Glutamatergic neuron (in vitro differentiated cells): Measurements from ENCODE around the gene C19orf33. TPM values are rescaled to one million over a fixed set of nuclear protein-coding genes. Genes with fewer than 3 reads are reported as not detected.
A peak's percentile ranks its signal among the peaks of the same experiment; 100 is the strongest.

ENCODE experiments used
- DNase-seq: peaks from one replicate; pipeline ENCODE4 v3.0.0; 2022
- H3K27ac Mint-ChIP-seq: one replicate; pipeline ENCODE4 v1.8.0; 2020; ENCODE audit warnings: mild to moderate bottlenecking, mixed read lengths, inconsistent platforms; ENCODE audit not compliant: unreplicated experiment
- H3K27me3 Mint-ChIP-seq: one replicate; pipeline ENCODE4 v1.8.0; 2020; ENCODE audit warnings: mild to moderate bottlenecking, moderate library complexity, mixed read lengths, inconsistent platforms; ENCODE audit not compliant: unreplicated experiment
- H3K36me3 Mint-ChIP-seq: one replicate; pipeline ENCODE4 v1.8.0; 2020; ENCODE audit warnings: mild to moderate bottlenecking, mixed read lengths, inconsistent platforms; ENCODE audit not compliant: unreplicated experiment
- H3K4me1 Mint-ChIP-seq: one replicate; pipeline ENCODE4 v1.8.0; 2020; ENCODE audit warnings: mild to moderate bottlenecking, low read depth, mixed read lengths, inconsistent platforms; ENCODE audit not compliant: unreplicated experiment
- H3K4me3 Mint-ChIP-seq: one replicate; pipeline ENCODE4 v1.8.0; 2020; ENCODE audit warnings: mild to moderate bottlenecking, mixed read lengths, inconsistent platforms; ENCODE audit not compliant: unreplicated experiment
- H3K9me3 Mint-ChIP-seq: one replicate; pipeline ENCODE4 v1.8.0; 2020; ENCODE audit warnings: mild to moderate bottlenecking, moderate library complexity, mixed read lengths, inconsistent platforms; ENCODE audit not compliant: unreplicated experiment
- total RNA-seq: library from RNA; stranded (reverse); fragmentation: NEBNext Ultra II Directional; extraction: Animal tissue kit (Norgen Biotek cat#: 25700); gene quantifications from one replicate; pipeline ENCODE4 v1.2.1, GENCODE V29; 2021; ENCODE audit not compliant: unreplicated experiment
- TF ChIP-seq, protein P1 (sequence below): fragments of 200-600 bp; sonication (generic); IDR thresholded peaks from one replicate; pipeline ENCODE4 v1.5.0; 2021; ENCODE audit not compliant: partially characterized antibody, unreplicated experiment

C19orf33 gene
- total RNA-seq, 1 donor from 2014 or later, result 1.1 TPM

DNA sequence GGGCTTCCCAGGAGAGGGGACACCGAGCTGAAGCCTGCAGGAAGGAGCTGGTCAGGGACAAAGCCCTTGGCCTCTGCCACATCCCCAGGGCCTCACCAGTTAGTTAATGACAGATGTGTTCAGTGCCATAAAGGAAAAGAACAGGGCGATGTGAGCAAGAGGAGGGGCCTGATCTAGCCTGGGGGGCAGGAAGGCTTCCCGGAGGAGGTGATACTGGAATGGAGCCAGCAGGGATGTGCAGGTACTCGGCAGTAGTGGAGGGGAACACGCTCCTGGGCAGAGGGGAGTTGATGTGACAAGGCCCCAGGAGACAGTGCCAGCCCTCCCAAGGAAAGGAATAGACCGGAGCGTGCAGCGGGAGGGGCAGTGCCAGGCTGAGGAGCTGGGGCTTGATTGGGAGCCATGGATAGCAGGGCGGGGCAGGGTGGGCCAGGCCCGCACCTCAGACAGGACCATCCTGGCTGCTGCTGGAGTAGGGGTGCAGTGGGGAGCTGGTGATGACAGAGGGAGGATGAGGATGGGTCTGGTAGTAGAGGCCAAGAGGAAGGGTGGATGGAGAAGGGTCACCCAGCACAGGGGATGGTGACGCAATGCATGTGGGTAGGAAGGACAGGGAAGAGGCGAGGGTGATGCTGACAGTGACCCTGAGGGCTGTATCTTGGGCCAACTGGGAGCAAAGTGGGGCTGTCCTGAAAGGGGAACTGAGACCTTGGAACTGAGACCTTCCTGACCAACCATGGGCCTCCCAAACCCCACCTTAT is 4.1 kb downstream of the C19orf33 start:
- H3K4me3 Mint-ChIP-seq, result peak overlapping the region; percentile 20
- no peaks in the 10 kb centered on the region for H3K36me3 Mint-ChIP-seq
- TF ChIP-seq, protein P1, sequence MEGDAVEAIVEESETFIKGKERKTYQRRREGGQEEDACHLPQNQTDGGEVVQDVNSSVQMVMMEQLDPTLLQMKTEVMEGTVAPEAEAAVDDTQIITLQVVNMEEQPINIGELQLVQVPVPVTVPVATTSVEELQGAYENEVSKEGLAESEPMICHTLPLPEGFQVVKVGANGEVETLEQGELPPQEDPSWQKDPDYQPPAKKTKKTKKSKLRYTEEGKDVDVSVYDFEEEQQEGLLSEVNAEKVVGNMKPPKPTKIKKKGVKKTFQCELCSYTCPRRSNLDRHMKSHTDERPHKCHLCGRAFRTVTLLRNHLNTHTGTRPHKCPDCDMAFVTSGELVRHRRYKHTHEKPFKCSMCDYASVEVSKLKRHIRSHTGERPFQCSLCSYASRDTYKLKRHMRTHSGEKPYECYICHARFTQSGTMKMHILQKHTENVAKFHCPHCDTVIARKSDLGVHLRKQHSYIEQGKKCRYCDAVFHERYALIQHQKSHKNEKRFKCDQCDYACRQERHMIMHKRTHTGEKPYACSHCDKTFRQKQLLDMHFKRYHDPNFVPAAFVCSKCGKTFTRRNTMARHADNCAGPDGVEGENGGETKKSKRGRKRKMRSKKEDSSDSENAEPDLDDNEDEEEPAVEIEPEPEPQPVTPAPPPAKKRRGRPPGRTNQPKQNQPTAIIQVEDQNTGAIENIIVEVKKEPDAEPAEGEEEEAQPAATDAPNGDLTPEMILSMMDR, result no peak
- H3K9me3 Mint-ChIP-seq, result peaks cover 4% of the 10 kb centered on the region
- H3K27me3 Mint-ChIP-seq, result peaks cover 3% of the 10 kb centered on the region
- no peak for DNase-seq
- H3K27ac Mint-ChIP-seq, result no peak overlapping the region
- H3K4me1 Mint-ChIP-seq, result peaks cover 2% of the 10 kb centered on the region

DNA sequence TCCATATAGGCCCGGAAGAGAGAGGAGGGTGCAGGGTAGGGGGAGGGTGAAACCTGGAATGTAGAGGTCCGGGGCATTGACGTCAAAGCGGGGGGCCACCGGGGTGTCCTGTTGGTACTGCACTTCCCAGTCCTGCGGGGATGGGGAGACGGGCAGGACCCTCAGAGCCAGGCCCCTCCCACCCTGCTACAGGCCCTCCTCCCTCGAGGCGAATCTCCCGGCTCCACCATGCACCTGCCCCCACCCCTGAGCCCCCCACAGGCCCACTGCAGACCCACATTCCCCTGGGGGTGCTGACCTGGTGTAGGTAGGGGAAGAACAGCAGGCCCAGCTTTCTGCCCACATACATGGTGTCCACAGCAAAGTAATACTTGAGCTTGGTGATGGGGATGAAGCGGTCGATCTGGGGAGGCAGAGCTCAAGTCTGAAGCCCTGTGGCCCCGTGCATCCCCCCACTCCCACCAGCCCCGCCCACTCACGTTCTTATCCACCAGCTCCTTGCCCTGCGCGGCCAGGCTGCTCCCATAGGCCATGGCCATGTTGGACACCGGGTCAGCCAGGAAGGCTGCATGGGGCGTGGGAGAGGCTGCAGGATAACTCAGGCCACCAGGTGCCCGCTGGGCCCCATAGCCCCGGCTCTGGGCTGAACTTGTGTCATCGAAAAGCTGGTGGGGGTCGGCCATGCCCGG is 5.0 kb downstream of the C19orf33 start:
- Mint-ChIP-seq H3K27ac (no peak overlapping the region), H3K4me1 (peaks cover 2% of the 10 kb centered on the region), H3K27me3 (peaks cover 3% of the 10 kb centered on the region), H3K36me3 (no peaks in the 10 kb centered on the region), H3K9me3 (peaks cover 4% of the 10 kb centered on the region), H3K4me3 (no peak overlapping the region)
- no peak for DNase-seq
- TF ChIP-seq, protein P1, result no peak

DNA sequence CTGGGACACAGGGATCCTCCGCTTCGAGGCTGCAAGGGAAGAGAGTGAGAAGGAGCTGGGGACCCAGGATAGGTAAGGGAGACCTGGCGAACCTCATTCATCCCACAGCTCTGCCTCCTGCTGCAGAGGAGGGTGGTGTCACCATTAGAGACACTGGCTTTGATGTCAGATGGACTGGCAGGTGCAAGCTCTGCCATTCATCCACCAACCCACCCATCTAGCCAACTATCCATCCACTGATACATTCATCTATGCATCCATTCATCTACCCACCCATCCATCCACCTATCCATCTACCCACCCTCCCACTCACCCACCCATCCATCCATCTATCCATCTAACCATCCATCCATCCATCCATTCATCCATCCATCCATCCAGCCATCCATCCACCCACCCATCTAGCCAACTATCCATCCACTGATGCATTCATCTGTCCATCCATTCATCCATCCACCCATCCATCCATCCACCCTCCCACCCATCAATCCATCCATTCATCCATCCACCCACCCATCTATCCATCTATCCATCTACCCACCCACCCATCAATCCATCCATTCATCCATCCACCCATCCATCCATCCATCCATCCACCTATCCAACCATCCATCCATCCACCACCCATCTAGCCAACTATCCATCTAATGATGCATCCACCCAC is 5.7 kb downstream of the C19orf33 start:
- H3K4me1 Mint-ChIP-seq, result peaks cover 2% of the 10 kb centered on the region

DNA sequence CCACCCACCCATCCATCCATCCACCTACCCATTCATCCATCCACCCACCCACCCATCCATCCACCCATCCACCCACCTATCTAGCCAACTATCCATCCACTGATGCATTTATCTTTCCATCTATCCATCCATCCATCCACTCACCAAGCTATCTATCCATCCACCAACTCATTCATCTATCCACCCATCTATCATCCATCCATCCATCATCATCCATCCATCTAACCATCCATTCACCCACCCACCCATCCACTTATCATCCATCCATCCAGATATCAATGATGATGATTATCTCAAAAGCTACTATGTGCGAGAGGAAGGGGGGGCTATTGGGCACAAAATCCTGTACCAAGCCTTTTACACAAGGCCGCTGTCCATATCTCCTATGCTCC is 6.2 kb downstream of the C19orf33 start:
- Mint-ChIP-seq H3K4me1 (peaks cover 2% of the 10 kb centered on the region), H3K36me3 (no peaks in the 10 kb centered on the region), H3K27ac (no peak overlapping the region), H3K9me3 (peaks cover 5% of the 10 kb centered on the region), H3K4me3 (no peak overlapping the region), H3K27me3 (peaks cover 5% of the 10 kb centered on the region)
- TF ChIP-seq, protein P1, result no peak
- DNase-seq, result no peak

More for the DNA sequence above, 5.7 kb downstream of the C19orf33 start:
- Mint-ChIP-seq H3K36me3 (no peaks in the 10 kb centered on the region), H3K4me3 (no peak overlapping the region), H3K9me3 (peaks cover 4% of the 10 kb centered on the region), H3K27ac (no peak overlapping the region), H3K27me3 (peaks cover 3% of the 10 kb centered on the region)
- no peak for DNase-seq
- TF ChIP-seq, protein P1, result no peak
